ENCODE data around the gene SHC1.

Gene SHC1

GRCh38 chr1:154954541-154954940 is 16.0 kb downstream of the SHC1 start:
- H3K36me3 ChIP-seq (ENCODE audit: insufficient read depth, low read length), result no peaks in the 10 kb centered on the region
- H3K27me3 ChIP-seq (ENCODE audit: insufficient read depth, low read length), result no peaks in the 10 kb centered on the region
- H3K4me1 ChIP-seq (ENCODE audit: control insufficient read depth, insufficient read depth, low read length, unreplicated experiment), result peaks cover 13% of the 10 kb centered on the region
- H3K4me3 ChIP-seq (ENCODE audit: low read depth, low read length), result no peak overlapping the region
- H2AFZ ChIP-seq (ENCODE audit: low read length, unreplicated experiment), result no peak overlapping the region
- H3K79me2 ChIP-seq (ENCODE audit: control insufficient read depth, insufficient read depth, low read length, unreplicated experiment), result no peaks in the 10 kb centered on the region
- no peak overlapping the region for H3K27ac ChIP-seq (ENCODE audit: low read depth, low read length)

GRCh38 chr1:154953611-154954038 is 16.9 kb downstream of the SHC1 start:
- Histone ChIP-seq H2AFZ (ENCODE audit: low read length, unreplicated experiment) (no peak overlapping the region), H3K79me2 (ENCODE audit: control insufficient read depth, insufficient read depth, low read length, unreplicated experiment) (no peaks in the 10 kb centered on the region), H3K4me1 (ENCODE audit: control insufficient read depth, insufficient read depth, low read length, unreplicated experiment) (peaks cover 13% of the 10 kb centered on the region), H3K4me3 (ENCODE audit: low read depth, low read length) (no peak overlapping the region), H3K36me3 (ENCODE audit: insufficient read depth, low read length) (no peaks in the 10 kb centered on the region), H3K27me3 (ENCODE audit: insufficient read depth, low read length) (no peaks in the 10 kb centered on the region), H3K27ac (ENCODE audit: low read depth, low read length) (no peak overlapping the region)

- H3K27me3 ChIP-seq (ENCODE audit: insufficient read depth, low read length), result no peaks in the 10 kb centered on the region
- no peak overlapping the region for H3K4me3 ChIP-seq (ENCODE audit: low read depth, low read length)
- H3K36me3 ChIP-seq (ENCODE audit: insufficient read depth, low read length), result no peaks in the 10 kb centered on the region
- H2AFZ ChIP-seq (ENCODE audit: low read length, unreplicated experiment), result no peak overlapping the region
- H3K79me2 ChIP-seq (ENCODE audit: control insufficient read depth, insufficient read depth, low read length, unreplicated experiment), result no peaks in the 10 kb centered on the region
- H3K4me1 ChIP-seq (ENCODE audit: control insufficient read depth, insufficient read depth, low read length, unreplicated experiment), result peaks cover 13% of the 10 kb centered on the region
- H3K27ac ChIP-seq (ENCODE audit: low read depth, low read length), result no peak overlapping the region
Observed at GRCh38 chr1:154952664-154953063, 17.9 kb downstream of the SHC1 start.

DNA sequence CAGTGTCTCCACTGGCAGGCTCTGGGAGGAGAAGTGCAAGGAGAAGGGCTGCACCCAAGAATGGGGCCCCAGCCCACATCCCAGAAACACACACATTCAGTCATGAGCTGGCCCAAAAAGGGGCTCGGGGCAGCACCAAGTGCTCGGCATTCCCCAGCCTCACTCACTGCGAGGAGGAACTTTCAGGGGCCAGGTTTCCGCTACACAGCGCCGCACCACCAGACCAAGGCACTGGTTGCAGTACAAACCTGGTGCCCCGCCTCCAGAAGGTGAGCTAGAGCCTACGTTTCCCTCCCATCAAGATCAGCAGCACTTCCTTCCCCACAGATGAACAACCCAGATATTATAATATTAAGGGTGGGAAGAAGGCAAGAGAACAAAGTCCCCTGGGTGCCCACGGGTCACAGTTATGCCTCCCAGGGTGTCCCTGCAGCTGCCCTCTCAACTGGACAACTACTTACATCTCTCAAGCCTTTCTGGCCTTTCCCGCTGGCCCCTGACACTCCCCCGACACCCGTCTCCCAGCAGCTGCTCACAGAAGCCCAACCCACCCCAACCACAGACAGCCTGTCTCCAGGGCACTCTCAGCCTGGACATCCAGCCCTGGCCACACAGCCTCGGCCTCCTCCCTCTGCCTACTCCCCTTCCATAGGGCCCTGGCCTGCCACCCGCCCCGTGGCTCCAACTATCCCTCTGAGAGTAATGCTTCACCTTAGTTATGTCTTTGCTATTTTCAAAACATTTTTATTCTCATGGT is 18.5 kb downstream of the SHC1 start:
- H3K4me1 ChIP-seq (ENCODE audit: control insufficient read depth, insufficient read depth, low read length, unreplicated experiment), result peaks cover 13% of the 10 kb centered on the region
- H3K27ac ChIP-seq (ENCODE audit: low read depth, low read length), result no peak overlapping the region
- no peaks in the 10 kb centered on the region for H3K36me3 ChIP-seq (ENCODE audit: insufficient read depth, low read length)
- no peaks in the 10 kb centered on the region for H3K27me3 ChIP-seq (ENCODE audit: insufficient read depth, low read length)
- no peak overlapping the region for H3K4me3 ChIP-seq (ENCODE audit: low read depth, low read length)
- no peak overlapping the region for H2AFZ ChIP-seq (ENCODE audit: low read length, unreplicated experiment)
- H3K79me2 ChIP-seq (ENCODE audit: control insufficient read depth, insufficient read depth, low read length, unreplicated experiment), result no peaks in the 10 kb centered on the region

DNA sequence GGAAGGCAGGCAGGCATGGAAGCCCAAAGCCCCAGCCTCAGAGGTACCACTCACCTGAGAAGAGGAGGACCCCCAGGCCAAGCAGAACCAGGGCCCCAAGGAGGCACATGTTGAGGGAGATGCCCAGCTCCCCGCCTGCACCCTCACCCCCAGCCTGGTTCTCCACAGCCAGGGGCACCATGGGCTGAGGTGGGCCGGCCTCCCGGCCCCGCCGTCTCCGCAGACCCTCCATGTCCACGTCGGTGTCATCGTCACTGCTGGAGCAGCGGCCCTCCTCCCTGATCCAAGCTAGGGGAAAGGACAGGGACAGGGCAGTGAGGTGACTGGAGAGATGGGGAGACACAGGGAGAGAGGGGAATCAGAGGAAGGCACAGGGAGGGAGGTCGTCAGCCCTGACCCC is 22.5 kb downstream of the SHC1 start:
- H3K4me1 ChIP-seq (ENCODE audit: control insufficient read depth, insufficient read depth, low read length, unreplicated experiment), result peaks cover 9% of the 10 kb centered on the region
- H3K27me3 ChIP-seq (ENCODE audit: insufficient read depth, low read length), result no peaks in the 10 kb centered on the region
- no peak overlapping the region for H3K27ac ChIP-seq (ENCODE audit: low read depth, low read length)
- no peaks in the 10 kb centered on the region for H3K36me3 ChIP-seq (ENCODE audit: insufficient read depth, low read length)
- H2AFZ ChIP-seq (ENCODE audit: low read length, unreplicated experiment), result no peak overlapping the region
- H3K4me3 ChIP-seq (ENCODE audit: low read depth, low read length), result no peak overlapping the region
- H3K79me2 ChIP-seq (ENCODE audit: control insufficient read depth, insufficient read depth, low read length, unreplicated experiment), result no peaks in the 10 kb centered on the region

DNA sequence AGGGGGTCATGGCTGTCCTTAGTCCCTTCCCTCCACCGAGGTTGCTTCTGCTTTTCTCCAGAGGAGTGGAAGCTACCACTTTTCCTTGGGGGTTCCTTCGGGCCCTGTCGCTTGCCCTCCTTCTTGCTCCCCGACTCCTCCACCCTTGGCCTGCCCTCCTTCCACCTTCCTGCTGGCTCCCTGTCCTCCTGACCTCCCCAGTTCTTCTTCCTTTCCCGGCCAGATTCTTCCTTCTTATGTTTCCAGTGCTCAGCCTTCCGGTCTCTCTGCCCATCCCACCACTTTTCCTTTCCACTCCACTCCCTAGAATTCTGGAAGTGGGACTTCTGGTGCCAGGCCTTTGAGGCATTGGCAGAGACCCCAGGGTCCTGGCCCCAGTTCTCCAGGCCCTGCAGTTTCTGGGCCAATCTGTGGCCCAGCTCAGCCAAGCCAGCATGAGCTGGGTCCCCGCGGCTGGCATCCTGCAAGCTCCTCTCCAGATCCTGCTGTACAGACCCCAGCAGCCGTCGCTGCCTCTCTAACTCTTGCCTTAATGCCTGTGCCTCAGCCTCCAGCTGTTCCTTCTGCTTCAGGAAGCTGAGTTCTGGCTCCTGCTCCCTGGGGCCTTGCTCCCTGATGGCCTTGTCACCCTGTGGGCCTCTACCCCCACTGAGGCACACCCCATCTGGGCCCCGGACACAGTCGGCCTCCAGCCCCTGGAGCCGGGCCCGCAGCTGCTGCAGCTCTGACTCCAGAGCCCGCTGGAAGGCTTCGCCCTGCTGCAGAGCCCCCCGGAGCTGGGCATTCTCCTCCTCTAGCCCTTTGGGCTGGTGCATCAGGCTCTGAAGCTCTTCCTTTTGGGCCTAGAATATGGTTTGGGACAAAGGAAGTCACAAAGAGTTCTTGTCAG is 24.3 kb downstream of the SHC1 start:
- H2AFZ ChIP-seq (ENCODE audit: low read length, unreplicated experiment), result no peak overlapping the region
- H3K4me3 ChIP-seq (ENCODE audit: low read depth, low read length), result no peak overlapping the region
- no peak overlapping the region for H3K27ac ChIP-seq (ENCODE audit: low read depth, low read length)
- no peaks in the 10 kb centered on the region for H3K36me3 ChIP-seq (ENCODE audit: insufficient read depth, low read length)
- no peaks in the 10 kb centered on the region for H3K27me3 ChIP-seq (ENCODE audit: insufficient read depth, low read length)
- H3K79me2 ChIP-seq (ENCODE audit: control insufficient read depth, insufficient read depth, low read length, unreplicated experiment), result no peaks in the 10 kb centered on the region
- H3K4me1 ChIP-seq (ENCODE audit: control insufficient read depth, insufficient read depth, low read length, unreplicated experiment), result peaks cover 9% of the 10 kb centered on the region

DNA sequence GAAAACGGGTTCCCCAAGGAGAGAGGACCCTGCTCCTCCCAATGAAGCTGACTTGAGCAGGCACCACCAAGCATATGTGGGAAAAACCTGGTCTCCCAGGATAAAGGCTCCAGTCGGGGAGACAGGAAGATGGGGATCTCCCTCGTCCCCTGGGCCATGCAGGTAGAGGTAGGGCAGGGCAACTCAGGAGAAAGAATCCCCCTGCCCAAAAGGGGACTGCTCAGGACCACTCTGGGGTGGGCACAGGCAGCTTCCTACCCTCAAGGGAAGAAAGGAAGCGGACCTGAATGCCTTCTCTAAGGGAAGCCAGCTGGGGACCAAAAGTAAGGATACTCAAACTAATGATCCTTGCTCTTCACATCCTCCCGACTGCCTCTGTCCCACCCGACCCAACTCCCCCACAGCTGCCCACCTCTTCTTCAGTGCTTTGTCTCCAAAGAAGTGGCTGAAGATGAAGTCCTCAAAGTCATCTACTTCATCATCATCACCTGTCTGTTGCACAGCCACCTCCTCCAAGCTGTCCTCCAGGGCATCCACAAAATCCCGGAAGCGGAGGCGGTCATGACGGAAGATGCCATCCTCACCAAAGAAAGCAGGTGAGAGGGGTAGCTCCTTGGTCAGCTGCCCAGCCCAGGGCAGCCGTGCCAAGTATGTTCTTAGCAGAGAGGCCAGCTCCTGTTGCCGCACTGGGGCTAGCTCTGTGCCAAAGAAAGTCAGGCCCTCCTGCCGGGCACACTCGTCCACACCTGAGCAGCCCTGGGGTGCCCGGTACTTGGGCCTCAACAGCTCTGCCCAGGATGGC is 25.2 kb downstream of the SHC1 start:
- H3K79me2 ChIP-seq (ENCODE audit: control insufficient read depth, insufficient read depth, low read length, unreplicated experiment), result no peaks in the 10 kb centered on the region
- no peak overlapping the region for H3K27ac ChIP-seq (ENCODE audit: low read depth, low read length)
- H2AFZ ChIP-seq (ENCODE audit: low read length, unreplicated experiment), result no peak overlapping the region
- H3K27me3 ChIP-seq (ENCODE audit: insufficient read depth, low read length), result no peaks in the 10 kb centered on the region
- H3K4me1 ChIP-seq (ENCODE audit: control insufficient read depth, insufficient read depth, low read length, unreplicated experiment), result peaks cover 9% of the 10 kb centered on the region
- no peaks in the 10 kb centered on the region for H3K36me3 ChIP-seq (ENCODE audit: insufficient read depth, low read length)
- H3K4me3 ChIP-seq (ENCODE audit: low read depth, low read length), result no peak overlapping the region

DNA sequence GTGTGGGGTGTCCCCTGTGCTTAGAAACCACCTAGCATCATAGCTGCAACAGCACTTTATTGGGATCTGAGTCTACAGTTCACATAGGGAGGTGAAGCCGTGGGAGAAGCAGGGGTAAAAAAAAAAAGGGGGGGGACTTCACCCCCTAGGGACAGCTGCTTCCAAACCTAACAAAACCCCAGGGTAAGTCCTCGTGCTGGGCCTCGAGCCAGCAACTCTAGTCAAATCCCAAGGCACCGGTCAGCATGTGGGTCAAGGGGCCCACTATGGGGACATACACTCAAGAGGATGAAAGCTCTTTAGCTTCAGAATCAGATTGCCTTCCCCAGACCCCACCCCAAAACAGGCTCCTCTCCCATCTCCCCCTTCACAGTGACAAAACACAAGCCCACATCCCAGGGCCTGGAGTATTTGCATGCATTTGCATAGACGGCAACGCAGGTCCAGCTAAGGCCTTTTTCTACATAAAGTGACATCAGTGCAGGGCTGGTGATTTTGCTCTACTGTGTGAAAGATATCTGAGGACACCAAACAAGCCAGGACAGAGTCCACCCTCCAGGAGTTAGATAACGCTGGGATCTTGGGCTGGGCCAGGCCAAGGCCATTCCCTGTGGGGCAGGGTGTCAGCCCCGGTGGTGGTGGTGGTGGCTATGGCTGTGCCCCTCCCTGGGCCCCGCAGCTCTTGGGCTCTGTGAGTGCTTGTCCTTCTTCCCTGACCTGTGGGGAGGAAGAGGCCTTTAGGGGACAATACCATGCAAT is 26.0 kb downstream of the SHC1 start:
- Histone ChIP-seq H3K79me2 (ENCODE audit: control insufficient read depth, insufficient read depth, low read length, unreplicated experiment) (no peaks in the 10 kb centered on the region), H3K27me3 (ENCODE audit: insufficient read depth, low read length) (no peaks in the 10 kb centered on the region), H3K27ac (ENCODE audit: low read depth, low read length) (no peak overlapping the region), H3K4me3 (ENCODE audit: low read depth, low read length) (no peak overlapping the region), H3K4me1 (ENCODE audit: control insufficient read depth, insufficient read depth, low read length, unreplicated experiment) (peaks cover 9% of the 10 kb centered on the region), H3K36me3 (ENCODE audit: insufficient read depth, low read length) (no peaks in the 10 kb centered on the region), H2AFZ (ENCODE audit: low read length, unreplicated experiment) (no peak overlapping the region)

DNA sequence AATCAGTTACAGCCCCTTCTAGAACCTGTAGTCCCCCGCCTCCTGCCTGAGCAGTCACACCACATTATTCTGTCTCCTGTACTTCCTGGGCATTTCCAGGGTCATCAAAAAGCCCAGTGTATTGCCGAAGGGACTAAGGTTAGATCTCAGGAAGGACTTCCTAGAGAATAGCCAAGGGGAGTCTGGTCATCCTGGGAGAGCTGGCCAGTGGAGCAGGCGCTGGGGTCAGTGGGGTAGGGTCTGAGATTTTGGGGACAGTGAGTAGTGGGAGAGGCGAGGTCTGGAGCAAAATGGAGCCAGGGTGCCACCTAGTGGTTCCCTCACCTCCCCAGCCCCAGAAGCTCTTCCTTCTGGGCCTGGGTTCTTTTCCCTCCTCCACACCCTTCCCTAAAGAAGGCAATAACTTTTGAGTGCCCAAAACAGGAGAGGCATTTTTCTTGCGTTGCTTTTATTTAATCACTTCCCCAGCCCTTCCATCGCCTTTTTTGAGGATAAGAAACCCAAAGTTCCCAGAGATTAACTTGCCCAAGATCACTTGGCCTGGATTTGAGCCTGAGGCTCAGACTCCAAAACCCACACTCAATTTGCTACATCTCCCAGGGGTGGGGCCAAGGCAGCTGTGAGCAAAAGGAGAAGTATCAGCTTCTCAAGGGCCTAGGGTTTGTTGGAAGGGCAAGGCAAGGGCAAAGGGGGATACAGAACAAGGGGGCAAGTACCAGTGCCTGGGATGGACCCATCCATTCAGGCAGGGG is 26.7 kb downstream of the SHC1 start:
- Histone ChIP-seq H3K4me3 (ENCODE audit: low read depth, low read length) (no peak overlapping the region), H3K4me1 (ENCODE audit: control insufficient read depth, insufficient read depth, low read length, unreplicated experiment) (peaks cover 9% of the 10 kb centered on the region), H3K27ac (ENCODE audit: low read depth, low read length) (no peak overlapping the region), H3K79me2 (ENCODE audit: control insufficient read depth, insufficient read depth, low read length, unreplicated experiment) (no peaks in the 10 kb centered on the region), H2AFZ (ENCODE audit: low read length, unreplicated experiment) (no peak overlapping the region), H3K27me3 (ENCODE audit: insufficient read depth, low read length) (no peaks in the 10 kb centered on the region), H3K36me3 (ENCODE audit: insufficient read depth, low read length) (no peaks in the 10 kb centered on the region)
